ENCODE results near the gene PPP2R5E. TPM values are rescaled to one million over a fixed set of nuclear protein-coding genes. Genes with fewer than 3 reads are reported as not detected.

Gene PPP2R5E
- total RNA-seq, 1 donor from 2014 or later = 72.0 TPM

DNA sequence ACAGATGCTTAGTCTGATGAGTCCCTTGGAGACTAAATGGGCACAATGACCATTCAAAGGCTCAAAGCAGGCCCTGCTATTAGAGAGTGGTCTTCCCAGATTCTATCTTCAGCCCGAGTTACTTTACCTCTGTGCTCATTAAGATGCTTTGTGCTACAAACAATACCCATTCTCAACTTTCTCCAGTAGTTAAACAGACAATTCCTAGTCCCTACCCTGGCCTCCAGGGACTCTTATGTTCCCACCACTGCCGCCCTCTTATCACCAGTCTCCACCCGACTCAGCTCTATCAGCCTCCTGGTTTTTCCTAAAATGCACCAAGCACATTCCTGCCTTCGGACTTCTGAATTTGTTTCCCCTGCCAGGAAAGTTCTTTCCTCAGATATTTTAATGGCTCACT is 198.8 kb downstream of the PPP2R5E start:
- Mint-ChIP-seq H3K9me3 (no peaks in the 10 kb centered on the region), H3K27me3 (ENCODE audit: insufficient read depth, low read depth) (peaks cover 4% of the 10 kb centered on the region), H3K36me3 (no peaks in the 10 kb centered on the region), H3K4me1 (no peaks in the 10 kb centered on the region), H3K4me3 (no peak overlapping the region), H3K27ac (no peak overlapping the region)
- H3K4me1 ChIP-seq = peaks cover 28% of the 10 kb centered on the region
- H3K27me3 ChIP-seq = no peaks in the 10 kb centered on the region
- no peak overlapping the region for H3K9ac ChIP-seq
- peak overlapping the region; percentile 60 for H3K4me2 ChIP-seq
- no peaks in the 10 kb centered on the region for H3K36me3 ChIP-seq
- H4K20me1 ChIP-seq (ENCODE audit: low read depth) = no peaks in the 10 kb centered on the region
- DNase-seq (ENCODE audit: low spot score) = peak; percentile 65
- H3K9me3 ChIP-seq (ENCODE audit: low read depth) = no peaks in the 10 kb centered on the region
- TF ChIP-seq EZH2phosphoT487 (IDR thresholded peaks at IDR 0.05) (no peak), CTCF (IDR thresholded peaks at IDR 0.05) (no peak), EZH2 (IDR thresholded peaks at IDR 0.05) (no peak)
- H2AFZ ChIP-seq (replicated peaks) = peak overlapping the region; percentile 28
- H3K4me3 ChIP-seq = no peak overlapping the region
- H3F3A ChIP-seq (ENCODE audit: low read depth) = peaks cover 25% of the 10 kb centered on the region
- H3K27ac ChIP-seq = peak overlapping the region; percentile 88
- no peaks in the 10 kb centered on the region for H3K79me2 ChIP-seq (ENCODE audit: low read depth)

DNA sequence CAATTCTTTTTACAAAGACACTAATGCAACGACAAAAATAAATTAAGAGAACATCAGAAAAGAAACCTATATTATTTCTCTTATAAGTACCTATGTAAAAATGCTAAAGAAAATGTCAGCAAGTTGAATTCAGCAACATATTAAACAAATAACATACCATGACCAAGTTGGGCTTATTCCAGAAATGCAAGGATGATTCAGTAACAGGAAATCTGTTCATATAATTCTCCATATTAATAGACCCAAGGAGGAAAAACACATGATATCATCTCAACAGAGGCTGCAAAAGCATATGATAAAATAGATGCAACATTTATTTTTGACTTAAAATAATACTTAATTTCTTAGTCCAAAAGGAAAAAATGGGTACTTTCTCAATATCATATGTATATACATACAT is 199.3 kb downstream of the PPP2R5E start:
- Histone ChIP-seq H3K36me3 (no peaks in the 10 kb centered on the region), H3K27ac (no peak overlapping the region), H3K27me3 (no peaks in the 10 kb centered on the region), H3K4me3 (no peak overlapping the region), H3K9me3 (ENCODE audit: low read depth) (no peaks in the 10 kb centered on the region), H3K79me2 (ENCODE audit: low read depth) (no peaks in the 10 kb centered on the region), H3K4me2 (peak overlapping the region; percentile 60), H3K9ac (no peak overlapping the region), H3F3A (ENCODE audit: low read depth) (peaks cover 25% of the 10 kb centered on the region), H3K4me1 (peaks cover 28% of the 10 kb centered on the region), H4K20me1 (ENCODE audit: low read depth) (no peaks in the 10 kb centered on the region), H2AFZ (replicated peaks) (no peak overlapping the region)
- H3K27ac Mint-ChIP-seq = no peak overlapping the region
- no peaks in the 10 kb centered on the region for H3K36me3 Mint-ChIP-seq
- H3K27me3 Mint-ChIP-seq (ENCODE audit: insufficient read depth, low read depth) = peaks cover 4% of the 10 kb centered on the region
- no peak overlapping the region for H3K4me3 Mint-ChIP-seq
- H3K4me1 Mint-ChIP-seq = no peaks in the 10 kb centered on the region
- no peaks in the 10 kb centered on the region for H3K9me3 Mint-ChIP-seq
- no peak for DNase-seq (ENCODE audit: low spot score)
- TF ChIP-seq CTCF (IDR thresholded peaks at IDR 0.05) (no peak), EZH2phosphoT487 (IDR thresholded peaks at IDR 0.05) (no peak), EZH2 (IDR thresholded peaks at IDR 0.05) (no peak)

GRCh38 chr14:63342371-63342770 is 200.8 kb downstream of the PPP2R5E start:
- Histone ChIP-seq H3K27me3 (no peaks in the 10 kb centered on the region), H2AFZ (replicated peaks) (peak overlapping the region; percentile 92), H3K27ac (peak overlapping the region; percentile 43), H3K36me3 (no peaks in the 10 kb centered on the region), H3K4me1 (peaks cover 28% of the 10 kb centered on the region), H3K79me2 (ENCODE audit: low read depth) (no peaks in the 10 kb centered on the region), H4K20me1 (ENCODE audit: low read depth) (no peaks in the 10 kb centered on the region), H3K4me3 (no peak overlapping the region), H3F3A (ENCODE audit: low read depth) (peaks cover 25% of the 10 kb centered on the region), H3K9ac (no peak overlapping the region), H3K4me2 (no peak overlapping the region), H3K9me3 (ENCODE audit: low read depth) (no peaks in the 10 kb centered on the region)
- Mint-ChIP-seq H3K4me3 (no peak overlapping the region), H3K4me1 (no peaks in the 10 kb centered on the region), H3K36me3 (no peaks in the 10 kb centered on the region), H3K9me3 (no peaks in the 10 kb centered on the region), H3K27me3 (ENCODE audit: insufficient read depth, low read depth) (peaks cover 4% of the 10 kb centered on the region), H3K27ac (peak overlapping the region; percentile 19)
- no peak for DNase-seq (ENCODE audit: low spot score)
- TF ChIP-seq CTCF (IDR thresholded peaks at IDR 0.05) (no peak), EZH2phosphoT487 (IDR thresholded peaks at IDR 0.05) (no peak), EZH2 (IDR thresholded peaks at IDR 0.05) (no peak)
